OCI-LY7 (cell line): Measurements from ENCODE around the gene CYP17A1.

Source experiments
- EZH2phosphoT487 ChIP-seq: fragments of 200-600 bp; sonication (generic); IDR thresholded peaks from 2 replicates; pipeline ENCODE4 v1.6.1; 2018; ENCODE audit warnings: low read depth, borderline replicate concordance, mild to moderate bottlenecking, mixed run types, antibody characterized with exemption, low read length, moderate library complexity, mixed read lengths
- TF ChIP-seq, protein P1 (sequence below): fragments of 200-600 bp; sonication (generic); conservative IDR thresholded peaks from 2 replicates; pipeline ENCODE4 v1.5.1; 2014; ENCODE audit warnings: mild to moderate bottlenecking, antibody characterized with exemption, low read length, moderate library complexity, mixed read lengths

DNA sequence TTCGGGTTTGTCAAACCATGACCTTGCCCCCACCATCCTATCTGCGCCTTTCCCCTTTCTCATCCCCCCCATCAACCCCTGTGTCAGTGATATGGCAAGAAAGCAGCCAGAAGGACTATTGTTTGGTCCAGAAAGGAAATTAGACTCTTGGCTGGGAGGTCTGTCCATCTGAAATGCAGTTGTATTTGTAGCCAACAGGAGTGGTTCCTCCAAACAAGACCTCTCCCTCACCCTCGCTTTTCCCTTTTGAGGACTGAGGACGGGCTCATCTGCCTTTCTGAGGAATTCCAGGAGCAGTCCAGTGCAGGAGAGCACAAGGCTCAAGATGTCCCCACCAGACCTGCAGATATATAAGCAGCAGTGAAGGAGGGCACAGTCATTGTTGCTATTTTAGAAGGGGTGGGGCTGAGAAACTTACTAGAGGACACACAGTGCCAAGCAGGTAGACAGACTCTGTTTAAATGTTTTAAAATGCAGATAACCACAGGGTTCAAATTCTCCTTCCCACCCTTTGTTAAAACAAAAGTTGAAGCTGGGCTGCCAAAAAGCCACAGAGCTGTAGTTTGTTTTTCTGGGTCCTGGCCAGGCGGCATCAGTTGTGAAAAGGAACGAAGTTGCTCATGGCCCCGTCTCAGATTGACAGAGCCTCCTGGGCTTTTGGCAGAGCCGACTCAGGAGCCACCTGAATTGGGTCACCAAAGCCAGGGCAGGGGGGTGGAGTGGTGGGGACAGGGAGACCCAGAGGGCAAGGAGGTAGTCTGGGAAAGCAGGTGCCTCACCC is 37.3 kb downstream of the CYP17A1 start:
- TF ChIP-seq, protein P1, sequence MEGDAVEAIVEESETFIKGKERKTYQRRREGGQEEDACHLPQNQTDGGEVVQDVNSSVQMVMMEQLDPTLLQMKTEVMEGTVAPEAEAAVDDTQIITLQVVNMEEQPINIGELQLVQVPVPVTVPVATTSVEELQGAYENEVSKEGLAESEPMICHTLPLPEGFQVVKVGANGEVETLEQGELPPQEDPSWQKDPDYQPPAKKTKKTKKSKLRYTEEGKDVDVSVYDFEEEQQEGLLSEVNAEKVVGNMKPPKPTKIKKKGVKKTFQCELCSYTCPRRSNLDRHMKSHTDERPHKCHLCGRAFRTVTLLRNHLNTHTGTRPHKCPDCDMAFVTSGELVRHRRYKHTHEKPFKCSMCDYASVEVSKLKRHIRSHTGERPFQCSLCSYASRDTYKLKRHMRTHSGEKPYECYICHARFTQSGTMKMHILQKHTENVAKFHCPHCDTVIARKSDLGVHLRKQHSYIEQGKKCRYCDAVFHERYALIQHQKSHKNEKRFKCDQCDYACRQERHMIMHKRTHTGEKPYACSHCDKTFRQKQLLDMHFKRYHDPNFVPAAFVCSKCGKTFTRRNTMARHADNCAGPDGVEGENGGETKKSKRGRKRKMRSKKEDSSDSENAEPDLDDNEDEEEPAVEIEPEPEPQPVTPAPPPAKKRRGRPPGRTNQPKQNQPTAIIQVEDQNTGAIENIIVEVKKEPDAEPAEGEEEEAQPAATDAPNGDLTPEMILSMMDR: no peak
- TF ChIP-seq EZH2phosphoT487: no peak
